Loucy (cell line): Measurements from ENCODE around the gene FAM187B.

Experiments used
- H2AFZ ChIP-seq: fragments of 200-600 bp; sonication (generic); 2 replicates; pipeline ENCODE4 v1.6.0; 2016; ENCODE audit warnings: antibody characterized with exemption, mild to moderate bottlenecking, low read length, moderate library complexity
- H3F3A ChIP-seq: fragments of 200-600 bp; 2 replicates; pipeline ENCODE4 v1.6.0; 2016; ENCODE audit warnings: antibody characterized with exemption, low read depth, mild to moderate bottlenecking
- H3K27me3 ChIP-seq: fragments of 200-600 bp; sonication (generic); 2 replicates; pipeline ENCODE4 v1.6.1; 2014; ENCODE audit warnings: low read length, mild to moderate bottlenecking; ENCODE audit not compliant: insufficient read depth, poor library complexity, severe bottlenecking
- H3K36me3 ChIP-seq: fragments of 200-600 bp; sonication (generic); 2 replicates; pipeline ENCODE4 v1.6.1; 2016; ENCODE audit warnings: low read length; ENCODE audit not compliant: insufficient read depth
- H3K4me1 ChIP-seq: fragments of 200-600 bp; sonication (generic); 2 replicates; pipeline ENCODE4 v1.5.1; 2014; ENCODE audit warnings: low read length, mild to moderate bottlenecking; ENCODE audit not compliant: insufficient read depth, poor library complexity, severe bottlenecking
- H3K4me2 ChIP-seq: fragments of 200-600 bp; sonication (generic); 2 replicates; pipeline ENCODE4 v1.6.0; 2014; ENCODE audit warnings: antibody characterized with exemption, low read length, low read depth, mild to moderate bottlenecking; ENCODE audit not compliant: poor library complexity, severe bottlenecking
- H3K4me3 ChIP-seq: fragments of 200-600 bp; sonication (generic); 2 replicates; pipeline ENCODE4 v1.5.1; 2014; ENCODE audit warnings: low read length, mild to moderate bottlenecking, mixed read lengths; ENCODE audit not compliant: poor library complexity, severe bottlenecking
- H3K79me2 ChIP-seq: fragments of 200-600 bp; sonication (generic); 2 replicates; pipeline ENCODE4 v1.6.1; 2014; ENCODE audit warnings: low read length; ENCODE audit not compliant: insufficient read depth
- H3K9ac ChIP-seq: fragments of 200-600 bp; sonication (generic); 2 replicates; pipeline ENCODE4 v1.6.0; 2014; ENCODE audit warnings: mild to moderate bottlenecking, low read depth, low read length, moderate library complexity; ENCODE audit not compliant: poor library complexity, severe bottlenecking
- H3K9me2 ChIP-seq: fragments of 200-600 bp; sonication (generic); replicated peaks from 2 replicates; pipeline ENCODE4 v1.6.1; 2016; ENCODE audit warnings: low read depth, low read length, mixed read lengths
- H3K9me3 ChIP-seq: fragments of 200-600 bp; sonication (generic); 2 replicates; pipeline ENCODE4 v1.6.1; 2014; ENCODE audit warnings: mild to moderate bottlenecking, antibody characterized with exemption, low read length, low read depth; ENCODE audit not compliant: insufficient read depth
- H4K20me1 ChIP-seq: fragments of 200-600 bp; sonication (generic); 2 replicates; pipeline ENCODE4 v1.6.0; 2014; ENCODE audit warnings: antibody characterized with exemption, low read length, mild to moderate bottlenecking; ENCODE audit not compliant: insufficient read depth, poor library complexity, severe bottlenecking
- CTCF ChIP-seq: fragments of 200-600 bp; sonication (generic); conservative IDR thresholded peaks from 2 replicates; pipeline ENCODE4 v1.5.1; 2014; ENCODE audit warnings: mild to moderate bottlenecking, antibody characterized with exemption, low read length
- EZH2phosphoT487 ChIP-seq: fragments of 200-600 bp; IDR thresholded peaks from 2 replicates; pipeline ENCODE4 v1.6.1; 2018; ENCODE audit warnings: antibody characterized with exemption, mild to moderate bottlenecking, moderate library complexity, borderline replicate concordance

The FAM187B gene

DNA sequence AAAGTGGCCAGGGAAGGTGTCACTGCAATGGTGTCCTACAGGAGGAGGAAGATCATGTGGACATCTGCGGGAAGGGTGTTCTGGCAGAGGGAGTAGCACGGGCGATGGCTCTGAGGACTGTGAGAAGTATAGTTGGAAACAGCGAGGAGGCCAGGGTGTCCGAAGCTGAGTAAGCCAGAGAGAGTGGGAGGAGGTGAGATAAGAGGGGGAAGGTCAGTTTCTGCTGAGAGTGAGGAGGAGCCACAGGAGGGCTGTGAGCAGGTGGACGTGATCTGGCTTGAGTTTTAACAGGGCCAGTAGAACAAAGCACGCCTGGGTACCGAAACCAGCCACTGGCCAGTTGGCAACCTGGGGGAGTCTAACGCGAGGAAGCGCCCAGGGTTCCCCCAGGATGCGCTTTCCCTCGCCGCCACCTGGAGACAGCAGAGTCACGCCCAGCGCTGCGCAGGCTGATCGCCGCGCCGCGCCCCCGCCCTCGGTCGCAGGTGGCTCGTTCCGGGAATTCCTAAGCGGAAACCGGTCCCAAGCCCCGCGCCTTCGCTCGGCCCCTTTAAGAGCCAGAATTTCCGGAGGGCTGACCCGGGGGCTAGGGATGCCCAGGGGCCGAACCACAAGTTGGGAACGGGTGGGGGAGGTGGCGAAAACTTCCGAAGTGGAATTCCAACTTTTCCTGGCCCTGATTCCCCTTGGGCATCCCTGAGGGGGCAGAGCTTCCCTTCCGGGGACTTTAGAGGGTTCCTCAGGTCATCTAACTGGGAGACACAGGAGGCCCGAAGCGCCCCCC lies 19.2 kb upstream of the FAM187B start:
- peaks cover 4% of the 10 kb centered on the region for H3K27me3 ChIP-seq
- no peaks in the 10 kb centered on the region for H3K36me3 ChIP-seq
- no peaks in the 10 kb centered on the region for H3F3A ChIP-seq
- H3K9me3 ChIP-seq: no peaks in the 10 kb centered on the region
- H3K4me3 ChIP-seq: no peak overlapping the region
- TF ChIP-seq CTCF (no peak), EZH2phosphoT487 (no peak)
- no peaks in the 10 kb centered on the region for H4K20me1 ChIP-seq
- no peaks in the 10 kb centered on the region for H3K9me2 ChIP-seq
- no peaks in the 10 kb centered on the region for H3K4me1 ChIP-seq
- no peak overlapping the region for H3K4me2 ChIP-seq
- no peak overlapping the region for H2AFZ ChIP-seq
- no peak overlapping the region for H3K9ac ChIP-seq
- no peaks in the 10 kb centered on the region for H3K79me2 ChIP-seq

GRCh38 chr19:35246466-35247092 lies 18.0 kb upstream of the FAM187B start:
- Histone ChIP-seq H3K4me1 (no peaks in the 10 kb centered on the region), H3K9me2 (no peaks in the 10 kb centered on the region), H3K4me3 (no peak overlapping the region), H3K4me2 (no peak overlapping the region), H2AFZ (no peak overlapping the region), H3K36me3 (no peaks in the 10 kb centered on the region), H3F3A (no peaks in the 10 kb centered on the region), H3K27me3 (peaks cover 4% of the 10 kb centered on the region), H4K20me1 (no peaks in the 10 kb centered on the region), H3K9me3 (no peaks in the 10 kb centered on the region; the same call in 1 of the 2 replicates), H3K9ac (no peak overlapping the region), H3K79me2 (no peaks in the 10 kb centered on the region)
- TF ChIP-seq CTCF (no peak), EZH2phosphoT487 (no peak)

GRCh38 chr19:35241417-35241816 lies 12.9 kb upstream of the FAM187B start:
- H3K4me1 ChIP-seq: no peaks in the 10 kb centered on the region
- H3K79me2 ChIP-seq: no peaks in the 10 kb centered on the region
- H3K4me2 ChIP-seq: no peak overlapping the region
- no peaks in the 10 kb centered on the region for H3K9me2 ChIP-seq
- H3K4me3 ChIP-seq: no peak overlapping the region
- no peaks in the 10 kb centered on the region for H3K36me3 ChIP-seq
- peaks cover 4% of the 10 kb centered on the region for H3K27me3 ChIP-seq
- TF ChIP-seq EZH2phosphoT487 (no peak), CTCF (no peak)
- H2AFZ ChIP-seq: no peak overlapping the region
- H4K20me1 ChIP-seq: no peaks in the 10 kb centered on the region
- H3K9me3 ChIP-seq: no peaks in the 10 kb centered on the region; the same call in 1 of the 2 replicates
- no peak overlapping the region for H3K9ac ChIP-seq
- H3F3A ChIP-seq: no peaks in the 10 kb centered on the region
